TTC549 (cell line): Measurements from ENCODE around the gene C2orf78.
"Not testable (repeated sequence)": the region's sequence is repeated elsewhere in the genome, so short reads cannot be mapped to it uniquely, and the experiment has no call there.

Experiments
- FAIRE-seq: peaks from 2 replicates; lab custom pipeline; 2012; peaks lifted over from hg19 to GRCh38; lab: Jason Lieb, UNC

Gene C2orf78, protein sequence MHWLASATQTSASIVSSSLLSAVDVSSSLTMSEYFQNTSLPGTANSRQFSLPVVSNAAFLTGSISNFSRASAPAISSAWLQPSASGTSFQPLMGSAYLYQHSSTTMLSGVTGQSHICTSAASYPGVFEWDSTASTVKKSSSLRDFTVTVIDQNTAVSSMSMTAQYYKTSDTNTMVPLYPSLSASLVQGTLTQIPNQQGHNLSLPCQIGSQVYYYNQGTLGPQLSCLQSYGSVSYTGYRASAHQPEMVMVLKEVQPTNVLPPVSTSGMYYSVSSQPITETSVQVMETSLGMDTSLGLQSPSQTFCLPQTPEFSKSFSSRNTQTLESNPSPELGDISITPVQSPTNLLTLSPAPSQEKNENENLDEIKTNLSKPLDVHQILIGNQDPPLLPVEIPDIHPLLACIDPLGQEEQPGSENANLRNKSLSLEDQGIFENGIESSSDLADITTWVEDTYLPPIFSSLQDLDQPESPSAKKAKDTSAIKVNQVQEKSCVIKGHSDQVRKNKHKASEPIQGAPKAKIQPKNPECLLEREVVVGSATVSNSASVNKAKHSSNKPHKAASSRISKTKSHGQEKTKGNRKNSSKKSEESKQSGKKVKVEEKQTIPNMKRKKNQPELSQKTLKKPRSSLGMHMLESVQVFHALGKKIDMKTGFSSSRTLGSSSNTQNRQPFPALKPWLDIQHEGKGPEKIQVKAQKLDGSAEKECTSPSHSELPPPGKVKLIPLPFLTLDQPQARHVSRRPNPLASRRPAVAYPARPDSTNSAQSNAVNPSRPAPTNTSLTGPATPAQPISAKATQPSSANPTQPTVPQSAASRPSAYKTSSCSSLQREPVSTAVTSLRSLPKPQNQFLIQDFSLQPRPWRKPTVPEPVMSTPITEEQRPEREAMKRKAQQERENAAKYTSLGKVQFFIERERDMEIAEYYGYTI

GRCh38 chr2:73783883-73784282 lies at the start of gene C2orf78:
Gene C2orf78, plus strand, starts transcription at chr2:73784183. Its CDS starts 127 bp downstream, at chr2:73784310.
- not testable (repeated sequence) for FAIRE-seq

GRCh38 chr2:73736378-73736777 lies 47.6 kb upstream of the C2orf78 start:
- FAIRE-seq: no peak

DNA sequence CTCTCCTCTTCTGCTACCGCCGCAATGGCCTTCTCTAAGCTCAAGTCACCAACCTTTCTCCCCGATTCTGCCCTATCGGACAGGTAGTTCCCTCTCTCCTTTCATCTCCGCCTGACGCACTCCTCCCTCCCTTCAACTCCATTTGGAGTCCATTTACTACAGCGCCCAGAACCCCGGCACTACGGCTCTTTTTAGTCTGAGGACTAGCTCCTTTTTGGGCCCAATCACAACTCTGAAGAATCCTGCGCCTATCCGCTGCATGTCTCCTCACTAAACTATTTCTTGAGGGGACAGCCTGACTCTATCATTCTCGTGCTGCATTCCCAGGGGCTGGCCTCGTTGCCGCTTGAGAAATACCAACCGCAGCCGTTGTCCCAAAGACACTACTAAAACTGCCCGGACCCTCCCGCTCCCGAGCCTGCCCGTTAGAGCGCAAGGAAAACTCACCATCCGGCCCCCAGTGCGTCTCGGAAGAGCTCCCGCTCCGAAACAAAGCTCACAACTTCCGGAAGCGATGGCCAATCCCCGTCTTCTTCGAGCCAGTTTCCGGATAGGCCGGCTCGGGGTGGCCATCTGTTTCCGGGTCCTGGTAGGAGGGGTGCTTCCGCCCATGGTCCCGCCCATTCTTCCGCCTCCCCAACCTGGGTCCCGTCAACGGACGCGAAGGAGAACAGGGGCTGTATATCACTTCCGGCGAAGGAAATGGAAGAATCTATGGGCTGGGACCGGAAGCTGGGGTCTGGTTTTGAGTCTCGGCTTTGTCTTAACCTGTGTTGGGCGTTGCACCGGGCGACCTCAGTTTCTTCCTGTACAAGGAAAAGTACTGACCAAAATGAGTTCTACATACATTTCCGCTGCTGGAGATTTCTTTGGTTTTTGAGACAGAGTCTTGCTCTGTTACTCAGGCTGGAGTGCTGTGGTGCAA lies 46.9 kb upstream of the C2orf78 start, which contains the start of gene TPRKB:
TPRKB (minus strand) TSS at position 491 of the 925 bp plus-strand sequence. CDS start 2,776 bp downstream, outside the sequence.
- FAIRE-seq: peak; percentile 92

DNA sequence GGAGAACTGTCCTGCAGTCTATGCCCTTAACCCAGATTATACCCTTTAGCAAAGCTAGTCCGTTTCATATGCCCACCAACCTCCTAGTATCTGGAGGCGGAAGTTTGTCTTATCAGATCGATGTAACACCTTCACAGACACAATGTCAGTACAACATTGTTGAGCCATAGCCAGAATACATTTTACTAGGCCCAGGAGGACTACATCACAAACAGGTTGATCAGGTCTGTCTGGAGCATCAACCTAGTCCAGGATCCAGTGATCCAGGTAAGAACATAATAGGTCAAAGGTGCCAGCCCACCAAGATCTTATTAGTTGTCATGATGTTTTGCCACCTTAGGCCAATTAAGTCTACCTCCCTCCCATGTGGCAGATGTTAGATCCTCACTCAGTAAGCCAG lies 44.9 kb upstream of the C2orf78 start:
- no peak for FAIRE-seq

- FAIRE-seq: no peak
These were observed 43.2 kb upstream of the C2orf78 start for GRCh38 chr2:73740767-73741166.

GRCh38 chr2:73746015-73746876 lies 37.7 kb upstream of the C2orf78 start:
- FAIRE-seq: no peak

DNA sequence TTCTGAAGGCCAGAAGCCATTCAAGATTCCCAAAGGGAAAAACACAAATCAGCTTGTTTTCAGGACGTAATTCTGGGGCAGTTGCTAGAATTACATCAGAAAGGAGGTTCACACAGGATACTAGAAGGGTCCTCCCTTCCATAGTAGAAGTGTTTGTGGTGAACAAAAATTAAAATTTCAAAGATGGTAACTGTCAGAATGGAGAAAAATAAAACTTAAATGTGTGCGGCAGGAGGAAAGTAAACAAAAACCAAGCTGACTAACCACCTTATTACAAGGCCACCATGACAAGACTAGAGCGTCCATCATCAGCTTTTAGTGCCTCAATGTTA lies 37.1 kb upstream of the C2orf78 start:
- FAIRE-seq: no peak

DNA sequence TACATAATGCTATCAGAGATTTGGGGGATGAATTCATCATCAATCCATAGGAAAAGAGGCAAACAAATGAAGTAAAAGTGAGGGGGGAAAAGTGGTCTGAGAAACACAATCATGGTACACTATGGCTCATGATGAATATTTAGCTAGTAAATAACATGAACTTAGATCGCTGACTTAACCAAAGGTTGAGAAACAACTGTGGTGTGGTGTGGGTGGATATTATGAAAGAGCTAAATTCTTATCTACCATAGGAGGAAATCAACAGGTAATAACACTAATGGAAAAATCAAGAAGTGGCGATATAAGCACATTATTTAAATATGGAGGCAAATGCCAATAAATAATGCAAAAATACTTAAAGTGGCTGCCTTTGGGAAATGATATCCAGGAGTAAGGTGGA lies 34.7 kb upstream of the C2orf78 start:
- FAIRE-seq: no peak

- FAIRE-seq: not testable (repeated sequence)
These were observed 29.7 kb upstream of the C2orf78 start for GRCh38 chr2:73754332-73754731.

GRCh38 chr2:73759285-73759764 lies 24.7 kb upstream of the C2orf78 start:
- no peak for FAIRE-seq

GRCh38 chr2:73759904-73760303 lies 24.1 kb upstream of the C2orf78 start:
- no peak for FAIRE-seq

- peak; percentile 61 for FAIRE-seq
These were observed 21.4 kb upstream of the C2orf78 start for GRCh38 chr2:73762571-73762970.

- FAIRE-seq: no peak
These were observed 19.0 kb upstream of the C2orf78 start for GRCh38 chr2:73764945-73765344.

- no peak for FAIRE-seq
These were observed 17.6 kb upstream of the C2orf78 start for GRCh38 chr2:73766349-73766748.

- FAIRE-seq: no peak
These were observed 17.0 kb upstream of the C2orf78 start for GRCh38 chr2:73766994-73767393.

GRCh38 chr2:73770725-73771124 lies 13.3 kb upstream of the C2orf78 start:
- no peak for FAIRE-seq

DNA sequence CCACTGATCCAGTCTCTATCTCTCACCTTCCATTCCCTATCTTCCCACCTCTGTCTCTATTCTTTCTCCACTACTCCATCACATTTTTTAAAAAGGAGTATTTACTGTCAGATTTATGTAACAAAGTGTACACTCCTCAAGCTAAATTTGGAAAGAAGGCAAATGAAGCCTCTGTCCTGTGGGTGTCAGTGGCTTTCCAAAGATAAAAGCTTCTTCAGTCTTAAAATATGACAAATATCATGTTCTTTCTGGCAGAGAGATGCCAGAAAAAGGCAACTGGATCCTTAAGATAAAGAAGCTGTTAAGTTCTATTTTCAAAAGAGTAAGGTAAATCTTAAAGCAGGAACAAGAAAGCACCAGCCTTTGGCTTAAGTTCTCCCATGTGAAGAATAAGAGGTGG lies 11.2 kb upstream of the C2orf78 start:
- no peak for FAIRE-seq

- no peak for FAIRE-seq
These were observed 7.6 kb upstream of the C2orf78 start for GRCh38 chr2:73776381-73776780.

- no peak for FAIRE-seq
These were observed 7.0 kb upstream of the C2orf78 start for GRCh38 chr2:73776869-73777519.

GRCh38 chr2:73778867-73779466 lies 5.0 kb upstream of the C2orf78 start:
- FAIRE-seq: not testable (repeated sequence)
